IMR-90 (cell line): ENCODE measurements around the gene PMF1. TPM values are rescaled to one million over a fixed set of nuclear protein-coding genes. Genes with fewer than 3 reads are reported as not detected.

ENCODE experiments used
- ATAC-seq: fragments of 200-7000 bp; cut with Tn5 transposase; 2 replicates; pipeline ENCODE4 v1.9.1; 2020; ENCODE audit warnings: low read depth, mild to moderate bottlenecking, moderate library complexity
- BruUV-seq: library from RNA; stranded (reverse); fragments of 400-500 nt; replicated peaks from 2 replicates; lab custom pipeline; 2021; lab: Mats Ljungman, UMichigan
- CTCF ChIA-PET: fragments of 300-600 bp; formaldehyde crosslinking; extraction: SDS; loops from one replicate; lab custom pipeline; 2021; ENCODE audit warnings: antibody characterized with exemption; lab: Yijun Ruan, JAX
- POLR2A ChIA-PET: fragments of 300-600 bp; sonication (Branson Sonifier 250); formaldehyde crosslinking; loops from one replicate; lab custom pipeline; 2022; ENCODE audit warnings: antibody characterized with exemption; ENCODE audit not compliant: unreplicated experiment; lab: Charles Lee
- DNase-seq: peaks from one replicate; pipeline ENCODE4 v3.0.0; 2013
- H2AFZ ChIP-seq: replicated peaks from 2 replicates; pipeline ENCODE3; 2013; ENCODE audit warnings: low read length, mild to moderate bottlenecking; ENCODE audit not compliant: poor library complexity
- H2AK5ac ChIP-seq: 2 replicates; pipeline ENCODE4 v1.6.1; 2013; ENCODE audit warnings: low read depth, low read length, inconsistent platforms
- H2AK9ac ChIP-seq: replicated peaks from 2 replicates; pipeline ENCODE3; 2013; ENCODE audit warnings: mild to moderate bottlenecking, low read depth, low read length, moderate library complexity; ENCODE audit not compliant: poor library complexity
- H2BK120ac ChIP-seq: 2 replicates; pipeline ENCODE4 v1.6.1; 2013; ENCODE audit warnings: low read depth, low read length, inconsistent platforms
- H2BK15ac ChIP-seq: 3 replicates; pipeline ENCODE4 v1.6.1; 2013; ENCODE audit warnings: low read depth, low read length, inconsistent platforms
- H2BK20ac ChIP-seq: 2 replicates; pipeline ENCODE4 v1.6.1; 2013; ENCODE audit warnings: low read depth, mild to moderate bottlenecking, inconsistent platforms, low read length, moderate library complexity
- H2BK5ac ChIP-seq: 2 replicates; pipeline ENCODE4 v1.6.1; 2013; ENCODE audit warnings: mild to moderate bottlenecking, low read depth, low read length, inconsistent platforms; ENCODE audit not compliant: poor library complexity, severe bottlenecking
- H3K14ac ChIP-seq: replicated peaks from 2 replicates; pipeline ENCODE4 v1.6.1; 2013; ENCODE audit warnings: low read depth, low read length, inconsistent platforms
- H3K18ac ChIP-seq: 2 replicates; pipeline ENCODE4 v1.6.1; 2013; ENCODE audit warnings: low read depth, low read length, control low read depth
- H3K23ac ChIP-seq: 2 replicates; pipeline ENCODE4 v1.6.1; 2013; ENCODE audit warnings: low read depth, low read length, inconsistent platforms
- H3K27ac ChIP-seq: 2 replicates; pipeline ENCODE4 v1.5.1; 2013; ENCODE audit warnings: mild to moderate bottlenecking, control low read depth, low read length; ENCODE audit not compliant: insufficient read depth
- H3K27me3 ChIP-seq: 2 replicates; pipeline ENCODE4 v1.6.1; 2013; ENCODE audit warnings: low read length; ENCODE audit not compliant: control insufficient read depth, insufficient read depth
- H3K36me3 ChIP-seq: 2 replicates; pipeline ENCODE4 v1.6.1; 2013; ENCODE audit warnings: low read length, mixed read lengths; ENCODE audit not compliant: control insufficient read depth, insufficient read depth
- H3K4ac ChIP-seq: 2 replicates; pipeline ENCODE4 v1.6.1; 2013; ENCODE audit warnings: low read depth, low read length, inconsistent platforms
- H3K4me1 ChIP-seq: 2 replicates; pipeline ENCODE4 v1.6.1; 2013; ENCODE audit warnings: low read length, mixed read lengths; ENCODE audit not compliant: control insufficient read depth, insufficient read depth
- H3K4me2 ChIP-seq: 2 replicates; pipeline ENCODE4 v1.6.1; 2013; ENCODE audit warnings: low read depth, mild to moderate bottlenecking, control low read depth, low read length, moderate library complexity
- H3K4me3 ChIP-seq: 2 replicates; pipeline ENCODE4 v1.5.1; 2013; ENCODE audit warnings: low read depth, mild to moderate bottlenecking, control low read depth, low read length, moderate library complexity; ENCODE audit not compliant: insufficient read depth
- H3K56ac ChIP-seq: 2 replicates; pipeline ENCODE4 v1.6.1; 2013; ENCODE audit warnings: low read length, inconsistent platforms; ENCODE audit not compliant: insufficient read depth; ENCODE audit errors: extremely low read depth
- H3K79me1 ChIP-seq, 2 experiments: 2 replicates each; pipeline ENCODE4 v1.6.1; 2013; ENCODE audit warnings: low read length in 2 of 2, inconsistent platforms in 1 of 2, low read depth in 1 of 2
- H3K9ac ChIP-seq: 2 replicates; pipeline ENCODE4 v1.6.1; 2013; ENCODE audit warnings: low read depth, low read length, control low read depth
- H3K9me1 ChIP-seq: 2 replicates; pipeline ENCODE4 v1.6.1; 2013; ENCODE audit warnings: low read length, inconsistent platforms; ENCODE audit not compliant: insufficient read depth
- H3K9me3 ChIP-seq: 2 replicates; pipeline ENCODE4 v1.6.1; 2013; ENCODE audit warnings: low read length; ENCODE audit not compliant: control insufficient read depth, insufficient read depth
- H4K20me1 ChIP-seq: 2 replicates; pipeline ENCODE4 v1.6.1; 2013; ENCODE audit warnings: low read length, inconsistent platforms; ENCODE audit not compliant: insufficient read depth
- H4K5ac ChIP-seq: 2 replicates; pipeline ENCODE4 v1.6.1; 2013; ENCODE audit warnings: mild to moderate bottlenecking, low read depth, low read length, control low read depth
- H4K8ac ChIP-seq, 2 experiments: 2 replicates each; pipeline ENCODE4 v1.6.1; 2013; ENCODE audit warnings: low read depth in 2 of 2, low read length in 2 of 2, control low read depth in 1 of 2, inconsistent platforms in 1 of 2
- H4K91ac ChIP-seq: 2 replicates; pipeline ENCODE4 v1.6.1; 2013; ENCODE audit warnings: low read depth, low read length, inconsistent platforms; ENCODE audit not compliant: insufficient read depth
- BHLHE40 ChIP-seq: fragments of 150-350 bp; IDR thresholded peaks from 2 replicates; pipeline ENCODE4 v1.6.1; 2016; ENCODE audit warnings: mild to moderate bottlenecking, low read depth, low read length
- CEBPB ChIP-seq: IDR thresholded peaks from 2 replicates; pipeline ENCODE4 v1.6.1; 2012; ENCODE audit warnings: low read depth, low read length, improper control_type of control experiment
- CHD1 ChIP-seq: IDR thresholded peaks from 2 replicates; pipeline ENCODE4 v1.6.1; 2012; ENCODE audit warnings: low read depth, low read length, improper control_type of control experiment
- MAFK ChIP-seq: IDR thresholded peaks from 2 replicates; pipeline ENCODE4 v1.6.1; 2012; ENCODE audit warnings: low read depth, low read length, improper control_type of control experiment
- MXI1 ChIP-seq: IDR thresholded peaks from 2 replicates; pipeline ENCODE4 v1.6.1; 2012; ENCODE audit warnings: low read depth, mild to moderate bottlenecking, low read length, moderate library complexity, borderline replicate concordance
- POLR2A ChIP-seq: IDR thresholded peaks from 2 replicates; pipeline ENCODE4 v1.6.1; 2012; ENCODE audit warnings: mild to moderate bottlenecking, low read depth, low read length
- RAD21 ChIP-seq: IDR thresholded peaks from 2 replicates; pipeline ENCODE4 v1.6.1; 2012; ENCODE audit warnings: low read length, improper control_type of control experiment
- WGBS, 2 experiments: methylation state at CpG; one replicate each; pipeline versions ENCODE4 v1.1.5 to v1.1.7; 2013; ENCODE audit warnings: missing lambda C conversion rate in 2 of 2; ENCODE audit not compliant: insufficient read length in 1 of 2; ENCODE audit errors: extremely low coverage in 2 of 2; 5-methylcytosine and 5-hydroxymethylcytosine counted together
- dilution Hi-C: fragments of 300-500 bp; cut with HindIII; formaldehyde crosslinking; loops from one replicate; pipeline ENCODE4 v1.14.3; 2018; ENCODE audit warnings: low sequenced_read_pairs; ENCODE audit not compliant: unreplicated experiment
- in situ Hi-C: fragments of 300-500 bp; cut with MboI; formaldehyde crosslinking; loops from 3 replicates; pipeline ENCODE4 v1.14.3; 2019; ENCODE audit warnings: low sequenced_read_pairs, inconsistent platforms, mixed read lengths
- intact Hi-C: fragments of 100-400 bp; cut with micrococcal nuclease; formaldehyde crosslinking; loops from 2 replicates; pipeline ENCODE4 v1.10.0; 2022
- polyA plus RNA-seq, 3 experiments: library from polyadenylated mRNA; depleted of rRNA; stranded (reverse); fragments of >200 nt; gene quantifications; 2 replicates each; pipeline ENCODE4 v1.2.3, GENCODE V29; 2012; ENCODE audit warnings: low replicate concordance in 1 of 3
- total RNA-seq: library from RNA; depleted of rRNA; stranded (reverse); fragments of >200 nt; gene quantifications from 2 replicates; pipeline ENCODE4 v1.2.3, GENCODE V29; 2012

Gene PMF1
- total and polyA plus RNA-seq, 2 of the 4 experiments (the other 2 are of a cell fraction) = 54.8 to 73.4 TPM

- no peak overlapping the region for H2BK20ac ChIP-seq
- no peak overlapping the region for H2AK9ac ChIP-seq
- no peak overlapping the region for H3K4ac ChIP-seq
- no peak overlapping the region for H3K4me2 ChIP-seq
- no peaks in the 10 kb centered on the region for H4K20me1 ChIP-seq
- no TSS peak for BruUV-seq
- ChIA-PET CTCF (interaction anchor here (0.6 kb wide), 1 partner anchor 10 kb away, joined by 3 read pairs; no protein-coding TSS in a partner anchor), POLR2A (no interaction called here)
- no peak overlapping the region for H3K14ac ChIP-seq
- no peak overlapping the region for H3K56ac ChIP-seq
- no peaks in the 10 kb centered on the region for H3K9me1 ChIP-seq
- H3K36me3 ChIP-seq = no peaks in the 10 kb centered on the region
- no peak overlapping the region for H2BK120ac ChIP-seq
- 66% methylated on average over 7 of the region's 7 CpGs; no CpG with 5 or more reads in 1 of the 2 experiments for WGBS, 2 experiments
- H3K9me3 ChIP-seq = no peaks in the 10 kb centered on the region
- H4K8ac ChIP-seq = no peak overlapping the region
- H4K5ac ChIP-seq = no peak overlapping the region
- dilution Hi-C loops = no loop called here
- no peak overlapping the region for H3K9ac ChIP-seq
- in situ Hi-C loops = no loop called here
- H3K18ac ChIP-seq = no peak overlapping the region
- H3K23ac ChIP-seq = no peak overlapping the region
- no peak overlapping the region for H2AFZ ChIP-seq
- peaks cover 17% of the 10 kb centered on the region; the same call in 1 of the 2 replicates for H3K27me3 ChIP-seq
- H3K79me1 ChIP-seq = no peaks in the 10 kb centered on the region
- TF ChIP-seq CHD1 (no peak), CEBPB (no peak), POLR2A (no peak), MXI1 (no peak), RAD21 (no peak), MAFK (no peak), BHLHE40 (no peak)
- no peaks in the 10 kb centered on the region for H3K4me1 ChIP-seq
- intact Hi-C loops = no loop called here
- H2BK5ac ChIP-seq = no peak overlapping the region
- DNase-seq (no peak), ATAC-seq (no peak)
- H3K27ac ChIP-seq = no peak overlapping the region
- no peak overlapping the region for H3K4me3 ChIP-seq
- no peak overlapping the region for H2AK5ac ChIP-seq
- no peak overlapping the region for H4K91ac ChIP-seq
- H2BK15ac ChIP-seq = no peak overlapping the region
Measured at GRCh38 chr1:156177919-156178654, 34.7 kb upstream of the PMF1 start.
